HG02623 (cell line): ENCODE data around the gene KRTAP1-5.
"Not testable (repeated sequence)": the region's sequence is repeated elsewhere in the genome, so short reads cannot be mapped to it uniquely, and the experiment has no call there.

ENCODE experiments used
- ATAC-seq: cut with Tn5 transposase; IDR thresholded peaks from one replicate; pipeline ENCODE4 v1.9.1; 2021; ENCODE audit warnings: moderate library complexity; ENCODE audit not compliant: unreplicated experiment

Gene KRTAP1-5

GRCh38 chr17:41026715-41027471, at the start of gene KRTAP1-5:
KRTAP1-5 (minus strand) TSS chr17:41027208; CDS start chr17:41027155, 53 bp downstream.
- ATAC-seq, result no peak

- no peak for ATAC-seq
These were observed 49.8 kb upstream of the KRTAP1-5 start for GRCh38 chr17:41076788-41077187.

- no peak for ATAC-seq
These were observed 46.7 kb upstream of the KRTAP1-5 start for GRCh38 chr17:41073676-41074075.

- ATAC-seq, result no peak
These were observed 44.8 kb upstream of the KRTAP1-5 start for GRCh38 chr17:41071606-41072360.

GRCh38 chr17:41069031-41069430, 42.0 kb upstream of the KRTAP1-5 start:
- ATAC-seq, result no peak

- no peak for ATAC-seq
These were observed 40.3 kb upstream of the KRTAP1-5 start for GRCh38 chr17:41067281-41067680.

GRCh38 chr17:41065829-41066624, 39.0 kb upstream of the KRTAP1-5 start, which contains the start of gene KRTAP2-4:
KRTAP2-4 (minus strand) TSS chr17:41065879; CDS start chr17:41065845, 34 bp downstream.
- ATAC-seq, result no peak

GRCh38 chr17:41065016-41065689, 38.1 kb upstream of the KRTAP1-5 start:
- not testable (repeated sequence) for ATAC-seq

- no peak for ATAC-seq
These were observed 37.3 kb upstream of the KRTAP1-5 start for GRCh38 chr17:41064301-41064700.

GRCh38 chr17:41063449-41063848, 36.4 kb upstream of the KRTAP1-5 start:
- ATAC-seq, result no peak

- ATAC-seq, result no peak
These were observed 35.0 kb upstream of the KRTAP1-5 start for GRCh38 chr17:41061964-41062363.

- no peak for ATAC-seq
These were observed 33.1 kb upstream of the KRTAP1-5 start, which contains the start of gene KRTAP2-3 for GRCh38 chr17:41060052-41060604. KRTAP2-3 (minus strand) TSS chr17:41060114; CDS start chr17:41060050, 64 bp downstream.

GRCh38 chr17:41059276-41060051, 32.5 kb upstream of the KRTAP1-5 start:
- ATAC-seq, result not testable (repeated sequence)

- no peak for ATAC-seq
These were observed 31.7 kb upstream of the KRTAP1-5 start for GRCh38 chr17:41058741-41059140.

GRCh38 chr17:41057547-41057946, 30.5 kb upstream of the KRTAP1-5 start:
- no peak for ATAC-seq

GRCh38 chr17:41055130-41055529, 28.1 kb upstream of the KRTAP1-5 start, which contains the start of gene KRTAP2-2:
KRTAP2-2 (minus strand) TSS chr17:41055230; CDS start chr17:41055211, 19 bp downstream.
- ATAC-seq, result not testable (repeated sequence)

- ATAC-seq, result not testable (repeated sequence)
These were observed 27.5 kb upstream of the KRTAP1-5 start for GRCh38 chr17:41054556-41054955.

- no peak for ATAC-seq
These were observed 27.0 kb upstream of the KRTAP1-5 start for GRCh38 chr17:41054025-41054424.

- ATAC-seq, result no peak
These were observed 25.6 kb upstream of the KRTAP1-5 start for GRCh38 chr17:41052566-41052965.
